Loucy (cell line): ENCODE measurements around the gene SLC26A1.

Experiments used
- CTCF ChIP-seq: fragments of 200-600 bp; sonication (generic); conservative IDR thresholded peaks from 2 replicates; pipeline ENCODE4 v1.5.1; 2014; ENCODE audit warnings: mild to moderate bottlenecking, antibody characterized with exemption, low read length
- EZH2phosphoT487 ChIP-seq: fragments of 200-600 bp; IDR thresholded peaks from 2 replicates; pipeline ENCODE4 v1.6.1; 2018; ENCODE audit warnings: antibody characterized with exemption, mild to moderate bottlenecking, moderate library complexity, borderline replicate concordance

- TF ChIP-seq CTCF: no peak
- TF ChIP-seq EZH2phosphoT487: no peak
Measured at GRCh38 chr4:1003271-1004070, 10.3 kb upstream of the SLC26A1 start.
